GM12865 (cell line): ENCODE results near the gene TLX1.
"Not testable (repeated sequence)": the region's sequence is repeated elsewhere in the genome, so short reads cannot be mapped to it uniquely, and the experiment has no call there.

Source experiments
- DNase-seq: peaks from one replicate; pipeline ENCODE4 v3.0.0; 2010; ENCODE audit warnings: low read depth
- H3K4me3 ChIP-seq: 2 replicates; pipeline ENCODE4 v1.5.1; 2011; ENCODE audit warnings: mild to moderate bottlenecking, low read depth, low read length, control low read depth
- CTCF ChIP-seq: IDR thresholded peaks from 2 replicates; pipeline ENCODE4 v1.5.1; 2011; ENCODE audit warnings: low read length, control low read depth, low read depth, inconsistent platforms; ENCODE audit not compliant: insufficient read depth; ENCODE audit errors: missing control alignments

Gene TLX1

GRCh38 chr10:101144053-101144452 lies 13.0 kb downstream of the TLX1 start:
- H3K4me3 ChIP-seq, result no peak overlapping the region
- DNase-seq, result no peak
- no peak for TF ChIP-seq CTCF

GRCh38 chr10:101145145-101145544 lies 14.0 kb downstream of the TLX1 start:
- no peak for TF ChIP-seq CTCF
- DNase-seq, result no peak
- no peak overlapping the region for H3K4me3 ChIP-seq

- no peak for TF ChIP-seq CTCF
- H3K4me3 ChIP-seq, result no peak overlapping the region
- no peak for DNase-seq
Observed at GRCh38 chr10:101145750-101146391, 14.8 kb downstream of the TLX1 start.

- no peak for TF ChIP-seq CTCF
- H3K4me3 ChIP-seq, result no peak overlapping the region
- no peak for DNase-seq
Observed at GRCh38 chr10:101146392-101147251, 15.5 kb downstream of the TLX1 start.

- H3K4me3 ChIP-seq, result no peak overlapping the region
- DNase-seq, result no peak
- TF ChIP-seq CTCF, result no peak
Observed at GRCh38 chr10:101151395-101151794, 20.3 kb downstream of the TLX1 start.

GRCh38 chr10:101152316-101152715 lies 21.2 kb downstream of the TLX1 start:
- no peak for TF ChIP-seq CTCF
- no peak for DNase-seq
- H3K4me3 ChIP-seq, result no peak overlapping the region

GRCh38 chr10:101154506-101154905 lies 23.4 kb downstream of the TLX1 start:
- DNase-seq, H3K4me3 ChIP-seq: not testable (repeated sequence)
